ENCODE data around the gene RPH3AL. TPM values are rescaled to one million over a fixed set of nuclear protein-coding genes. Genes with fewer than 3 reads are reported as not detected.

RPH3AL gene
- total RNA-seq, 1 donor from 2014 or later, result 22.3 TPM

DNA sequence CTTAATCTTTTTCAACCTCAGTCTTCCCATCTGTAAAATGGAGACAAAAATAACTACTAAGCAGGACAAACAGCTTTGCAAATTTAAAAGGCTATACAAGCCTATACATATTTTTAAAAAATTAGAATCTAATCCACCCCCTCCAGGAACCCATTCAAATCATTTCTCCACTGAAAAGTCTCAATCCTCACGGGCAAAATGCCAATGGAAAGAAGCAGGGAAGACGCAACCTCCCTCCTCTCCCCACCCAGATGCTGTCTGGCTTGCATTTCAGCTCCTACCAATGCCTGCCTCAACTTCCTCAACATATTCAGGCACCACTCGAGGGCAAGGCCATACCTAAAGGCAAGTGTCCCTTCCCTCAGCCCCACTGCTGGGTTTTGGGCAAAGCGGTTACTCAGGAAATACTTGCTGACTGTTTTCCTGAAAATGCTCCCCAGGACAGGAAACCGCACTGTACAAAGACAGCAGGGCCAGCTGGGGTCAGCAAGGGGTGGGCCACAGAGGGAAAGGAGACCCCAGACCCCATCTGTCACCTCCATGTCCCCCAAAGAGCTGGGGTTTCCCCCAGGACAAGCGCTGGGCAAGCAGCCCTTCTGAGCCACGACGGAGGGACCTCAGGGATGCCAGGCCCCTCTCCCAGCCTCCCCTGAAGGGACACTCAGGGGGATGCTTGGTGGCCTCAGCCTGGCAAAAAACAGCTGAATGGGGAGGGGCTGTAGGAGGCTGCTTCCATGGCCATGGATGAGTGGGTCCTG, 123.5 kb downstream of the RPH3AL start:
- Mint-ChIP-seq H3K4me3 (ENCODE audit: unreplicated experiment) (no peak overlapping the region), H3K36me3 (ENCODE audit: unreplicated experiment) (no peaks in the 10 kb centered on the region), H3K9me3 (ENCODE audit: unreplicated experiment) (peaks cover 7% of the 10 kb centered on the region), H3K27me3 (ENCODE audit: unreplicated experiment) (peaks cover 8% of the 10 kb centered on the region), H3K27ac (ENCODE audit: unreplicated experiment) (no peak overlapping the region), H3K4me1 (ENCODE audit: low read depth, unreplicated experiment) (peaks cover 32% of the 10 kb centered on the region)
- no peak for DNase-seq
- TF ChIP-seq, protein P1, sequence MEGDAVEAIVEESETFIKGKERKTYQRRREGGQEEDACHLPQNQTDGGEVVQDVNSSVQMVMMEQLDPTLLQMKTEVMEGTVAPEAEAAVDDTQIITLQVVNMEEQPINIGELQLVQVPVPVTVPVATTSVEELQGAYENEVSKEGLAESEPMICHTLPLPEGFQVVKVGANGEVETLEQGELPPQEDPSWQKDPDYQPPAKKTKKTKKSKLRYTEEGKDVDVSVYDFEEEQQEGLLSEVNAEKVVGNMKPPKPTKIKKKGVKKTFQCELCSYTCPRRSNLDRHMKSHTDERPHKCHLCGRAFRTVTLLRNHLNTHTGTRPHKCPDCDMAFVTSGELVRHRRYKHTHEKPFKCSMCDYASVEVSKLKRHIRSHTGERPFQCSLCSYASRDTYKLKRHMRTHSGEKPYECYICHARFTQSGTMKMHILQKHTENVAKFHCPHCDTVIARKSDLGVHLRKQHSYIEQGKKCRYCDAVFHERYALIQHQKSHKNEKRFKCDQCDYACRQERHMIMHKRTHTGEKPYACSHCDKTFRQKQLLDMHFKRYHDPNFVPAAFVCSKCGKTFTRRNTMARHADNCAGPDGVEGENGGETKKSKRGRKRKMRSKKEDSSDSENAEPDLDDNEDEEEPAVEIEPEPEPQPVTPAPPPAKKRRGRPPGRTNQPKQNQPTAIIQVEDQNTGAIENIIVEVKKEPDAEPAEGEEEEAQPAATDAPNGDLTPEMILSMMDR (IDR thresholded peaks at IDR 0.05; ENCODE audit: partially characterized antibody, unreplicated experiment), result no peak

DNA sequence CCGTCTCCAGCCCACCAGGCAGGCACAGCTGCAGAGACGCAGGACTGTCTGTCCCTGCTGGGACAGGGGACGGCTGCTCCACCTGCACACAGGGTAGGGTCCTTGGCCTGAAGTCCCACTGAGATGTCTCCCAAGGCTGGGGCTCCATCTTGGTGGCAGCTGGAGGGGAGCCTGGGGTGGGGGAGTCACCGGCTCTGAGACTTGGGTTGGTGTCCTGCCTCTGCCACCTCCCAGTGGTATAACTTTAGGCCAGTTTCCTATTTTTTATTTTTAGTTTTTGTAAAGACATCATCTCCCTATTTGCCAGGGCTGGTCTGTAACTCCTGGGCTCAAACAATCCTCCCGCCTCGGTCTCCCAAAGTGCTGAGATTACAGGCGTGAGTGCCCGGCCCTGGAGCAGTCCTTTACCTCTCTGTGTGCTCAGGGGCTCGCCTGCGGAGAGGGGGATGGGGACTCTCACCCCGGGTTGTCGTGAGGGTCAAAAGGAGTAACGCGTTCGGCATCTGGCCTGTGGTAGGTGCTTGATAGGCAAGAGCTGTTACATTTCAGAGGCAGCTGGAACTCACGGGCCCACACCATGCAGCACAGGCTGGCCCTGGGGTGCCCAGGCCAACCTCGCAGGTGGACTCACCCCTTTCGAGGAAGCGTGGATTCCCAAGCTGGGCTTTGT, 124.5 kb downstream of the RPH3AL start:
- TF ChIP-seq, protein P1 (IDR thresholded peaks at IDR 0.05; ENCODE audit: partially characterized antibody, unreplicated experiment), result no peak
- H3K27ac Mint-ChIP-seq (ENCODE audit: unreplicated experiment), result no peak overlapping the region
- H3K4me3 Mint-ChIP-seq (ENCODE audit: unreplicated experiment), result no peak overlapping the region
- peaks cover 8% of the 10 kb centered on the region for H3K27me3 Mint-ChIP-seq (ENCODE audit: unreplicated experiment)
- H3K4me1 Mint-ChIP-seq (ENCODE audit: low read depth, unreplicated experiment), result peaks cover 33% of the 10 kb centered on the region
- DNase-seq, result no peak
- H3K36me3 Mint-ChIP-seq (ENCODE audit: unreplicated experiment), result no peaks in the 10 kb centered on the region
- peaks cover 7% of the 10 kb centered on the region for H3K9me3 Mint-ChIP-seq (ENCODE audit: unreplicated experiment)

DNA sequence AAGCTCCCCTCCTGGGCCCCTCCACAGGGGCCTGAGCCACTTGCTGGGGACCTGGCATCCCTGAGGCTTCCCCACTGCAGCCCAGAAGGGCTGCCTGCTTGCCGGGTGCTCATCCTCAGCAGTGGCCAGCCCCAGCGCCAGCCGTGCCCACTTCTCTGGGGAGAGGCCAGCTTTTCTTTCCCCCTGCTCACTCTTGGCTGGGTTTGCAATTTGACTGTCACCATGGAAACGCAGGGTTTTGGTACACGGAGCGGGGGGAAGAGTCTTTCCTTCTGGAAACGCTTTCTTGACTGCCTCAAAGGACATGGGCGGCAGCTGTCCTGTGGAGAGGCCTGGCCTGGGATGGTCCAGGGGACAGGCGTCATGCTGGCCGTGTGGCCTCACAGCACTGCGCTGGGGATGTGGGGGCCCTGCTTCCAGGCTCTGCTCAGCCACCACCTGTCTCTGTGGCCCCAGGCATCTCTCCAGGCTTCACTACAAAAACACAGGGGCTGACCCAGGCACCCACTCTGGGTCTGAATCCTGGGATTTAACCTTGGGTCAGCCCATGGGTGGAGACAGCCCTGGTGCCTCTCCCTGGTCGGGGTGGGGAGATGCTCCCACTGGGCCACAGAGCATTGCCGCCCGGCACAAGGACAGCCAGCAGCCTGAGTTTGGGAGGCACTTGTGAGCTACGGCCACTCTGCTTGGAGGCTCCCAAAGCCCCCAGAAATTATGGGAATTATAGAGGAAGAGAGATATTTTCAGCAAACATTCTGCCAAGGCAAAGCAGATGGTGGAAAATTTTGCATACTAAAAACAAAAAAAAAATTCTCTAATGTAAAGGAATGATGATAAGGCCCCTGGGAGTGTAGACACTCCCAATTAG, 125.3 kb downstream of the RPH3AL start:
- H3K4me1 Mint-ChIP-seq (ENCODE audit: low read depth, unreplicated experiment), result peaks cover 26% of the 10 kb centered on the region
- H3K9me3 Mint-ChIP-seq (ENCODE audit: unreplicated experiment), result peaks cover 7% of the 10 kb centered on the region
- peaks cover 5% of the 10 kb centered on the region for H3K27me3 Mint-ChIP-seq (ENCODE audit: unreplicated experiment)
- no peak overlapping the region for H3K4me3 Mint-ChIP-seq (ENCODE audit: unreplicated experiment)
- no peak overlapping the region for H3K27ac Mint-ChIP-seq (ENCODE audit: unreplicated experiment)
- no peaks in the 10 kb centered on the region for H3K36me3 Mint-ChIP-seq (ENCODE audit: unreplicated experiment)
- DNase-seq, result no peak
- TF ChIP-seq, protein P1 (IDR thresholded peaks at IDR 0.05; ENCODE audit: partially characterized antibody, unreplicated experiment), result no peak

DNA sequence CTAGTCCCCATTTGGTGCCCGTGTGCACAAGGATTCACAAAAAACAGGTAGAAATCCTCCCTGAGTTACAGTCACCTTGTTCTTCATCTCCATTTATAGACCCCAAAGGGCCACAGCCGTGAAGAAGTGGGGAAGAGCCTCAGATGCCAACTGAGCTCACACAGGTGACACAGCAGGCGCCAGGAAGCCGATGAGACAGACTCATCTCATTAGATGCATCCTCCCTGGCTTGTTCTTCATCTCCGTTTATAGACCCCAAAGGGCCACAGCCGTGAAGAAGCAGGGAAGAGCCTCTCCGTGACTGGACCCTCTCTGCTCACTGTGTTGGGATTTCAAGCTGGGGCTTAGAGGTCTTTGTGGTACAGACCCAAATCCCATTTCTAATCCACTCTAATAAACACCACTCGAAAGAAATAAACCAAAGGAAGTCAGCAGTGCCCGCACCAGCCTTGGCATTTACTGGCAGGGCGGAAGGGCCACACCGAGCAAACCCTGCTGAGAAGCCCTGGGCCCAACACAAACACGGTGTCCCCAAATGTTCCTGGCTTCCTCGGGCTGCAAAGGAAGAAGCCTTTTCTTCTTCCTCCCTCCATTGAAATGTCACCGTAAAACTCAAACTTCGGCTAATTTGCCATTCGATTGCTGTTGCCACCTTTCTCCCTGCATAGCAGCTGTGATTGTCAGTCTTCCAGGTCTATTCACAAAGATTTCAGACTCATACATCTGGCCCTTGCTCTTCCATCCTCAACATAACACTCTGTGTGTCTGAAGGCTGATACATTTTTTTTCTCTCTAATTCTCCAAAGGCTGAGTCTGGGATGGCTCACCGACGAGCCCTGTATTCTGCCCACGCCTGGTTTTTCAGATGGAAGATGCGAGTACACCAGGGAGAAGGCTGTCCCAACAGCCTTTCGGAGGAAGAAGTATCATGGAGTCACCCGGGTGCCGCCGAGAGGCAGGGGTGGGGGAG, 126.2 kb downstream of the RPH3AL start:
- Mint-ChIP-seq H3K27ac (ENCODE audit: unreplicated experiment) (no peak overlapping the region), H3K36me3 (ENCODE audit: unreplicated experiment) (no peaks in the 10 kb centered on the region), H3K27me3 (ENCODE audit: unreplicated experiment) (peaks cover 8% of the 10 kb centered on the region), H3K9me3 (ENCODE audit: unreplicated experiment) (peaks cover 9% of the 10 kb centered on the region), H3K4me3 (ENCODE audit: unreplicated experiment) (no peak overlapping the region), H3K4me1 (ENCODE audit: low read depth, unreplicated experiment) (peaks cover 22% of the 10 kb centered on the region)
- TF ChIP-seq, protein P1 (IDR thresholded peaks at IDR 0.05; ENCODE audit: partially characterized antibody, unreplicated experiment), result no peak
- no peak for DNase-seq
